Stimulated activated CD8-positive, alpha-beta memory T cell treated with anti-CD3 and anti-CD28 coated beads, Interleukin-15, amount 100 ng/mL, for 4 hours (primary cell): Measurements from ENCODE around the gene ICAM1.
"Not testable (repeated sequence)": the region's sequence is repeated elsewhere in the genome, so short reads cannot be mapped to it uniquely, and the experiment has no call there.

Experiments used
- DNase-seq, 2 donors: peaks; one replicate each; pipeline ENCODE4 v3.0.0-alpha.2; 2020; ENCODE audit warnings: low read depth in 2 of 2

The ICAM1 gene, protein sequence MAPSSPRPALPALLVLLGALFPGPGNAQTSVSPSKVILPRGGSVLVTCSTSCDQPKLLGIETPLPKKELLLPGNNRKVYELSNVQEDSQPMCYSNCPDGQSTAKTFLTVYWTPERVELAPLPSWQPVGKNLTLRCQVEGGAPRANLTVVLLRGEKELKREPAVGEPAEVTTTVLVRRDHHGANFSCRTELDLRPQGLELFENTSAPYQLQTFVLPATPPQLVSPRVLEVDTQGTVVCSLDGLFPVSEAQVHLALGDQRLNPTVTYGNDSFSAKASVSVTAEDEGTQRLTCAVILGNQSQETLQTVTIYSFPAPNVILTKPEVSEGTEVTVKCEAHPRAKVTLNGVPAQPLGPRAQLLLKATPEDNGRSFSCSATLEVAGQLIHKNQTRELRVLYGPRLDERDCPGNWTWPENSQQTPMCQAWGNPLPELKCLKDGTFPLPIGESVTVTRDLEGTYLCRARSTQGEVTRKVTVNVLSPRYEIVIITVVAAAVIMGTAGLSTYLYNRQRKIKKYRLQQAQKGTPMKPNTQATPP

DNA sequence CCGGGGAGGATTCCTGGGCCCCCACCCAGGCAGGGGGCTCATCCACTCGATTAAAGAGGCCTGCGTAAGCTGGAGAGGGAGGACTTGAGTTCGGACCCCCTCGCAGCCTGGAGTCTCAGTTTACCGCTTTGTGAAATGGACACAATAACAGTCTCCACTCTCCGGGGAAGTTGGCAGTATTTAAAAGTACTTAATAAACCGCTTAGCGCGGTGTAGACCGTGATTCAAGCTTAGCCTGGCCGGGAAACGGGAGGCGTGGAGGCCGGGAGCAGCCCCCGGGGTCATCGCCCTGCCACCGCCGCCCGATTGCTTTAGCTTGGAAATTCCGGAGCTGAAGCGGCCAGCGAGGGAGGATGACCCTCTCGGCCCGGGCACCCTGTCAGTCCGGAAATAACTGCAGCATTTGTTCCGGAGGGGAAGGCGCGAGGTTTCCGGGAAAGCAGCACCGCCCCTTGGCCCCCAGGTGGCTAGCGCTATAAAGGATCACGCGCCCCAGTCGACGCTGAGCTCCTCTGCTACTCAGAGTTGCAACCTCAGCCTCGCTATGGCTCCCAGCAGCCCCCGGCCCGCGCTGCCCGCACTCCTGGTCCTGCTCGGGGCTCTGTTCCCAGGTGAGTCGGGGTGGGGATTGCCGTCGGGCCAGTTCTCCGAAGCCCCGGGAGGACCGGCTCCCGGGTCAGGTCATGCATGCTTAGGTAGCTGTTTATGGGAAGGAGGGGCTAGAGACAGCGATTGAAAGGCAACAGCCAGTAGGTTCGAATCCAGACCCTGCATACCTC lies at the start of gene ICAM1:
Gene ICAM1 (plus strand): TSS at position 505 of the 779 bp plus-strand sequence. CDS start 40 bp downstream, at position 545.
- DNase-seq = peak; percentile 58 to 68

DNA sequence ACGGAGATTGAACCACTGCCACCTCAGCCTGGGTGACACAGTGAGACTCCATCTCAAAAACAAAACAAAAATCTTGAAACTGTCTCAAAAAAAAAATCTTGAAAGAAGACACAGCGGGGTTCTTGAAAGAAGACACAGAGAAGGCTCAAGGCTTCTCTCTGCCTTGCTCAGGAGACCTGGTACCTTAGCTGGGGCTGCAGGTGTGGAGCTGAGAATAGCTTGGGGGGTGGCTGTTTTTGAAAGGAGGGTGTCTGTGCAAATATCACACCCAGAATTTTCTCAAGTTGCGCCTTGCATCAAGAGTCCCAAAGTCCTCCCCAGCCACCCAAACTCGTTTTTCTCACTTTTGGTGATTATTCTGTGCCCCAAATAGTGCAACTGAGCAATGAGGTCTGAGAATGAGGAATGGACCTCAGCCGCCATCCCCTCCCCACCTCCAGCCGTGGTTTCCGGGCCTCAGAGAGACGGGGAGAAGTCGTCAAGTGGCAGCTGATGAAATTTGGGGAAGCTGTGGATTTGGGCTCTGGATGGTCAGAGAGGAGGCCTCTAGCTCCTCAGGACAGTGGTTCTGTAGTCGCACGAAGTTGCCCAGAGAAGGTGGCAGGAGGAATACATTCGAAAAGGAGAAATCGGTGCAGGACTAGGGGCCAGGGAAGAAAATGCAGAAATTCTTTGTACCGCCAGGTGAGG lies 48.6 kb upstream of the ICAM1 start:
- DNase-seq = no peak

DNA sequence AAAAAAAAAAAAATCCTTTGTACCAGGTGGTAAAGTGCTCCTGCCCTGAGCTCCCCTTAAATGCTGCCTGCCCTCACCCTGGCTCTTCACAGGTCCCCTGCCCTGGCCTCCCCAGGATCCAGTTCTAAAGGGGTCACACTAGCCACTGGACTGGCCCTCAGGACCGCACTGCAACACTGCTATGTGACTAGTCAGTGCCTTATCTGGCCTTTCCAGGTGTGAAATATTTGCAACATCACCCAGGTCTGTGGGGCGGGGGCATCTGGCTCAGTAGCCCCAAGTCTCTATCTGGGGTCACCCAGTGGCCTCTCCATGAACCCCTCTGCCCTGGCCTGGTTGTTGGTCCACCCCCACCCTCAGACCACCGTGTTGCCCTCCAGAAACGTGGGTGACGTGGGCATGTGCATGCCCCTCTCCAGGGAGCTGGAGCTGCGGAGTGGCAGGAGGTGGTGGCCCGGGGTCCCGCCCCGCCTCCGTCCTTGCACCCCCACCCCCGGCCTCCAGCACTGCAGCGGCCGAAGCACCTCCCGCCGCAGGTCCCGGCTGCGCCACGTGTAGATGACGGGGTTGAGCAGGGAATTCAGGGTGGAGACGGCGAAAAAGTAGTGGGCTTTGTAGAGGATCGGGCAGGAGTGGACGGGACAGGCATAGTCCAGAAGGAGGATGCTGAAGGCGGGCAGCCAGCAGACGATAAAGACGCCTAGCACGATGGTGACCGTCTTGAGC lies 47.3 kb upstream of the ICAM1 start:
- no peak for DNase-seq

DNA sequence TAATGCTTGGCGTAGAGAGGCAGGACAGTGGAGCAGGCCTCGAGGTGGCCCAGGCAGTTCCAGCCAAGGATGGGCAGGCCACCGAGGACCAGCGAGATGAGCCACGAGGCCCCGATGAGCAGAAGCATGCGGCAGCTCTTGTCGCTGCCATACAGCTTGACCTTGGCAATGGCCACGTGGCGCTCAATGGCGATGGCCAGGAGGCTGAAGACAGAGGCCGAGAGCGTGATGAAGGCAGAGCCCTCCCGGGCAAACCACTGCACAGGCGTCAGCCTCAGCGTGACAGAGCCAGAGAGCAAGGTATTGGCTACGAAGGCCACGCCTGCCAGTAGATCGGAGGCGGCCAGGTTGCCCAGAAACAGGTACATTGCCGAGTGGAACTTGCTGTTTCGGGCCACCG lies 46.6 kb upstream of the ICAM1 start:
- DNase-seq = no peak

DNA sequence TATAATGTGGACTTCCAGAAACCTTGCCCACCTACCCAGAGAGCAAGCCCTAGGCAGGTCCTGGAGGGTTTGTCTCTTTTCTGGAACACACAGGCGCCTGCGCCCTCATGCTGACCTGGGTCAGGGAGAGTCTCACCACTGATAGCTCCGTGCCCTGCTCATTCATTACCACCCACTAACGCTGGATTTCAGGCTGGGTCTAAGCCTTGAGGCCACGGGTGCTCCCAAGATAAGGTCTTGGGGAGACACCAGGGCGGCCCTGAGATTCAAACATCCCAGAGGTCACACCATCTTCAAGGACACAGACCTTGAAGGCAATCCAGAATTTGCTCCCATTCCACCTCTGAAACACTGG lies 44.9 kb upstream of the ICAM1 start:
- DNase-seq = no peak

DNA sequence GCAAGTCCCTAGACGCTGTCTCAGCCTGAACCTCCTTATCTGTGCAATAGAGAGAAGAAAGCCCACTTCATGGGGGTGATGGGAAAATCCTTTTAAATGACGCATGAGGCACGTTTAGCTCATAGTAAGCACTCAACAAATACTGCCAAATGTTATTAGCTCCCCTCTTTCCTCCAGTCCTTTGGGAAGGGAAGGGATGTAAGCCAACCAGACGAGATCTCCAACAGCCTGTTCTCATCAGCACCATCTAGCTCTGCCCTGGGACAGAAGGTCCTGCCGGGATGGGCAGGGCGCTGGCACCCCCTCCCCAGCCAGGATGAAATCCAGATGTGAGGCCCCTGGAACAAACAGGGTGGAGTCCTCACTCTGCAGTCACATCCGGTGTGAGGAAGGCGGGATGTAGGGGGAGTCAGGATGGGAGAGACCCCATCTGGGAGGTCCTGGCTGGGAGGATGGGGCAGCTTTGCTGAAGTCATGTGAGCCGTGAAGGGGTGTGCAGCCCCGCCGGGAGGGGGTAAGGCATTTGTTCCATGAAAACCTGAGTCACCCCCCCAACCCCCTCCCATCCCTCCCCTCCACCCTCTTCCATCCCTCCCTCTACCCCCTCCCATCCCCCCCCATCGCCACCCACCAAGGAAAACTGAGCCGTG lies 44.4 kb upstream of the ICAM1 start:
- DNase-seq = no peak

DNA sequence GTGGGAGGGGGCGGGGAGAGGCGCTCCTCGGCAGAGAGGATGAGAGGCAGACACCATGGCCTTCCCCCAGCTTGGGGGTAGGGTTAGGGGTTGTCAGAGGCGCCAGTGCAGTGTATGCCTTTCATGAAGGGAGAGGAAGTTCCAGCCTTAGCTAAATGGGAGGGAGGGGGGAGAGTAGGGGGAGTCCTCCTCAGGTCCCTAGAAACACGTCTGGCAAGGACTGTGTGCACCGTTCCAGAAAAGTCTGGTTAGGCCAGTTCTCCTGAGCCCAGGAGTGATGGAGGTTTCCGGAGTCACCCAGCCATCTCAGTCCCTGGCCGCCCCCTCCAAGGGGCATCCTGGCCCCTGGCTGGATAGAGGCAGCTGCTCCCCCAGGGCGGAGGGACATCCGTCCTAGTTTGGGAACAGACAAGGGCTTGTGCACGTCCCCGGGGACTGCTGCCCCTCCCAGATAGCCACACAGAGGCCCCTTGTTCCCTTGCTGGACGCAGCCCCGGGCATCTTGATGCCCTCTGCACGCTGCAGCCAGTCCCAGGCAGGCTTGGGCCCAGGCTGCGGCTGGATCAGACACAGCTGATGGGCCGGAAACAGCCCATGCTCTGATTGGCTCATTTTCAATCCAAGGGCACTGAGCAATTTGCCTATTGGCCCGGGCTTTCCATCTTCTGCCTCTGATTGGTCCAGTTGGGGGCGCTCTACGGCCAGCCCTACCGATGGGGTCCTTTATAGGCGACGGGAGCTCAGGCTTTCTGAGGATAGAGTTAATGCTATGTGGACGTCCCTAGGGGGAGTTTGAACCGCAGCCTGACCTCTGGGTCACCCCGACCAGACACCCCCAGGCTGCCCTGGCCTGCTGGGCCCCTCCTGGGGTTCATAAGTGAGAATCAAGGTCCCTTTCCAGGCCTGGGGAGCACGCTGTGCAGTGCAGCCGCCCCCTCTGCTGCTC lies 43.6 kb upstream of the ICAM1 start:
- no peak for DNase-seq

DNA sequence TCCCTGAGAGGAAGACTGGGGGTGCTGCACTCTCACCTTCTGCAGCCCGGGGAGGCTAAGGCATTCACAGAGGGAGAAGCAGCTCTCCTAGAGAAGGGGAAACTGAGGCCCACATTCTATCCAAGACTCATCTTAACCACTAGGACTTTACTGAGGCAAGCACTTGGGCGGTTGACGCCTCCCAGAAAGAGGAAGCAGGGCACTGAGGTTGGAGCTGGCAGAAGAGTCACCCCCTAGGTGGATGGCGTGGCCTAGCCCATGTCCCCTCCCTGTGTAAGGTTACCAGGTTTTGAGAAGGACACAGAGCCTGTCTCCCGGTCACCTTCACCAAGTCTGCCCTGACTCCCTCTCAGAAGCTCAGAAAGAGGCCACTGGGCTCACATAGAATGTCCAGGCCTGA lies 42.5 kb upstream of the ICAM1 start:
- no peak for DNase-seq

DNA sequence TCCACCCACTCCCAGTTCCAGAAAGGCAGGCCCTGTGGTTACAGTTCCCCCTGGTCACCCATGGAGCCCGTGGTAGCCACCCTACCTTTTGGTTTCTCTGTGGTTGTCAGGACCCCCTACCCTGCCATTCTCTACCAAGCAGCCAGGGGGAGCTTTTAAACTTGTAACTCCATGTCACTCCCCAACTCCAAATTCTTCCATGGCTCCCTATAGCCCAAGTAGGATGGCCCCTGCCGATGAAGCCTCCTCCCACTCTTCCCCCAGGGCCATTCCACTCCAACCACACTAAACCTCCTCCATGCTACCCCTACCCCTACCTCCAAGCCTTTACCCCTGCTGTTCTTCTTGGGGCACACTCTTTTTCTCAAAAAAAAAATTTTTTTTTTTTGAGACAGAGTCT lies 42.0 kb upstream of the ICAM1 start:
- no peak for DNase-seq

DNA sequence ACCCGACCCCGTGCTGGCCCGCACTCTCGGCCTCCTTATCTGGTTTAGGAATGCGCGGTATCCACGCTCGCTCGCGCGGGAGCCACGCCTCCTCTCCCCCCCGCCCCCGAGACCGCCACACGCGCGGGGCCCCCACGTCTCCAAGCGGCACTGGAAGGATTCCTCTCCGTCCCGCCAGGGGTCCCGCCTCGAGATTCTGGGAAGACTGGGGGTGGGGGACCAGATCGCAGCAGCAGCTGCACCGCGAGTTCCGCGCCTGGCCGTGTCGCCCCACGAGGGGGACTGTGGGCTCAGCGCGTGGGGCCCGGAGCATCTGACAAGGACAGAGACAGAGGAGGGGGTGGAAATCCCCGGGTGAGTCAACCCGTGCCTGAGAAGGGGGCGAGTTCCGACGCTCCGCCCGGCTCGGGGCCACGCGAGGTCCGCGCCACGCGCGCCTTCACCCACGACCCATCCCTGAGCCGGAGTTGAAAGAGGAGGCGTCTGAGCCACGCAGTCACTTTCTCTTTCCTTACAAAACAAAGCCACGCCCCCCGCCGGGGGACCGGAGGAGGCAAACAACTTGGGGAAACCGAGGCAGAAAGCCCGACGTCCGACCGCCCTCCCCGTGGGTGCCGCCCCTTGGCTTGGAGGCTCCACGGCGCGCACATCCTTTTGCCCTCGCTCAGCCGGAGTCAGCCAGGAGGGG lies 40.6 kb upstream of the ICAM1 start:
- DNase-seq = peak; percentile 70 to 71

DNA sequence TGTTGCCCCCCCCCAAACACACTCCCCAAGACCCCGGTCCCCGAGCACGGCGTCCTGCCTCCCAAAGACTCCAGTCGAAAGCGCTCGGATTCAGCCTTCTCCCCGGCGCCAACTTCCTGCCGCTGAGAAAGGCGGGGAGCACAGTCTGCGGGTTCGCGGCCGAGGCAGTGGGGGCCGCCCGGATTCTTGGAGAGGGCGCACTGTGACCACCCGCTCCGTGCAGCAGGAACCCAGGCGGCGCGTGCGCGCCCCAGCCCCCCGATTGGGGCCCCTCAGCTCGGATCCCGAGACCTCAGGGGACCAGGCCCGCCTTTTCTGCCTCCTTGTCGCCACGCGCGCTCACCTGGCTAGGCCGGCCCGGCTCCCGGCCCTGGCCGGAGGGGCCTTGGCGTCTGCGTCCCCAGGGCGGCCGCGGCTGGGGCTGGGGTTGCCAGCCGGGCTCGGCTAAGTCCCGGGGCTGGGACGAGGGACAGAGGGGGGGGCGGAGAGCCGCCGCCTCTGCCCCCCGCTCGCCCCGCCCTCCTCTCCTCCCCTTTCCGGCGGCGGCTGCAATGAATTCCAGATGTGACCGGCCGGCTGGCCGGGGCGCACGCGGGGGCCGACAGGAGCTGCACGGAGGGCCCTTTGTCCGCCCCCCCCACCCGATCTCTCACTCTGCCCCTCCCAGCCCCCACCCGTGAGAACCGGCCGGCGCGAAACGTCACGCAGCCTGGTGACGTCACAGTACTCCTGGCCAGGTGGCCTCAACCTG lies 39.9 kb upstream of the ICAM1 start, which contains the start of gene S1PR2:
Gene S1PR2 (minus strand): TSS at position 471 of the 751 bp plus-strand sequence. CDS start 6,426 bp downstream, outside the sequence.
- DNase-seq = peak; percentile 42 to 47

DNA sequence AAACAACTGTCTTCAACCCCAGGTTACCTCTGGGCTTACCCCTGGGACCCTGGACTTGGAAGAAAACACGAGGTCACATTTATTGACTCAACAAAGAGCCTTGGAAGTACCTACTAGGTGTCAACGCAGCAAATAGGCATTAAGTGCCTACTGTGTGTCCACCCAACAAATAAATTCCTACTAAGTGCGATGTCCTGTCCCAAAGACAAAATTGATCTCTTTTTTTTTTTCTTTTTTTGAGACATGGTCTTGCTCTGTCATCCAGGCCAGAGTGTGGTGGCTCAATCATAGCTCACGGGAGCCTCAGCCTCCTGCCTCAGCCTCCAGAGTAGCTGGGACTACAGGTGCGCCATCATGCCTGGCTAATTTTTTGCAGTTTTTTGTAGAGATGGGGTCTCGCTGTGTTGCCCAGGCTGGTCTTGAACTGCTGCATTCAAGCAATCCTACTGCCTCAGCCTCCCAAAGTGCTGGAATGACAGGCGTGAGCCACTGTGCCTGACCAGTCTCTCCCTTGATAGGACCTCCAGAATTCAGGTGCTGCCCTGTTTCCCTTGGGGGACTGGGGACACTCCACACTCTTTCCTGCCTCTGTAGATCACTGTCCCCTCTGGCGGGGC lies 39.2 kb upstream of the ICAM1 start:
- no peak for DNase-seq

DNA sequence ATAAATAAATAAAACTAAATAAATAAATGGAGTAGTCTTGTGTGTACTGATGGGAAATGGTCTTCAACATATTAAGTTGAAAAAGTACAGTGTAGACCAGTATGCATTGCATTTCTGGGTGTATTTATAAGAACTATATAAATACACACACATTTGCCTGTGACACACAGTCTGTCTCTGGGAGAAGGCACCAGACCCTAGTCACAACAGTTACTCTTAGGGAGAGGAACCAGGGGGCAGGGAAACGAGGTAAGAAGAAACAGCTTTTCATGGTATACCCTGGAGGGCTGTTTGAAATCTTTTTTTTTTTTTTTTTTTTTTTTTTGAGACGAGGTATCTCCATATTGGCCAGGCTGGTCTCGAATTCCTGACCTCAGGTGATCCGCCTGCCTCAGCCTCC lies 37.0 kb upstream of the ICAM1 start:
- no peak for DNase-seq

DNA sequence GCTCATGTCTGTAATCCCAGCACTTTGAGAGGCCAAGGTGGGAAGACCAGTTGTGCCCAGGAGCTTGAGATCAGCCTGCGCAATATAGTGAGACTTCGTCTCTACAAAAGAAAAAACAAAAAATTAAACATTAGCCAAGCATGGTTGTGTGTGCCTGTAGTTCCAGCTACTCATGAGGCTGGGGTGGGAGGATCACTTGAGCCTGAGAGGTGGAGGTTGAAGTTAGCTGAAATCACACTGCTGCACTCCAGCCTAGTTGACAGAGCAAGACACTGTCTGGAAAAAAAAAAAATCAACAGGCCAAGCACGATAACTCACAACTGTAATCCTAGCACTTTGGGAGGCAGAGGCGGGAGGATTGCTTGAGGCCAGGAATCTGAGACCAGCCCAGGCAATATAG lies 35.9 kb upstream of the ICAM1 start:
- no peak for DNase-seq

DNA sequence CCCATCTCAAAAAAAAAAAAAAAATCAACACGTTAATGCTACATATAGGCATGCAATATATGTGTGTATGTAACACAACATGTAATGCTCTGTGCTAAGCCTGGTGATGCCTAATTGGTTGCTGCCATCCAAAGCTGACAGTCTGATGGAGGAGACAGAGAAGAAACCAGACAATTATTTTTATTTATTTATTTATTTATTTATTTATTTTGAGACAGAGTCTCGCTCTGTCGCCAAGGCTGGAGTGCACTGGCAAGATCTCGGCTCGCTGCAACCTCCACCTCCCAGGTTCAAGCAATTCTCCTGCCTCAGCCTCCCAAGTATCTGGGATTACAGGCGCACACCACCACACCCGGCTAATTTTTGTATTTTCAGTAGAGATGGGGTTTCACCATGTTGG lies 35.5 kb upstream of the ICAM1 start:
- not testable (repeated sequence) for DNase-seq

DNA sequence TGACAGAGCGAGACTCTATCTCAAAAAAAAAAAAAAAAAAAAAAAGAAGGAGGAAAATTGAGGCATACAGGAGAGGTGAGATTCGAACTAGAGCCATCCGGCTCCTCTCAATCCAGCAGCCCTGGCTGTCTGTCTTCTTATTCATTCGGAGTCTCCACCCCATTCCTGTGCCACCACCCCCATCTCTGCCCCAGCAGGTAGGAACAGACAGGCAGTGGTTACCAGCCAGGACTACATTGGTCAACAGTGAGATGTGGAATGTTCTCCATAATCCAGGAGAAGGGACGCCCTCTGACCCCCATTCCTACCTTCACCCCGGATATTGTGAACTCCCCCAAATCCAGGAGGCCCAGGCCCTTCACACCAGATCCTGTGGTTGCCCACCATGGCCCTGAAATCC lies 33.2 kb upstream of the ICAM1 start:
- no peak for DNase-seq

DNA sequence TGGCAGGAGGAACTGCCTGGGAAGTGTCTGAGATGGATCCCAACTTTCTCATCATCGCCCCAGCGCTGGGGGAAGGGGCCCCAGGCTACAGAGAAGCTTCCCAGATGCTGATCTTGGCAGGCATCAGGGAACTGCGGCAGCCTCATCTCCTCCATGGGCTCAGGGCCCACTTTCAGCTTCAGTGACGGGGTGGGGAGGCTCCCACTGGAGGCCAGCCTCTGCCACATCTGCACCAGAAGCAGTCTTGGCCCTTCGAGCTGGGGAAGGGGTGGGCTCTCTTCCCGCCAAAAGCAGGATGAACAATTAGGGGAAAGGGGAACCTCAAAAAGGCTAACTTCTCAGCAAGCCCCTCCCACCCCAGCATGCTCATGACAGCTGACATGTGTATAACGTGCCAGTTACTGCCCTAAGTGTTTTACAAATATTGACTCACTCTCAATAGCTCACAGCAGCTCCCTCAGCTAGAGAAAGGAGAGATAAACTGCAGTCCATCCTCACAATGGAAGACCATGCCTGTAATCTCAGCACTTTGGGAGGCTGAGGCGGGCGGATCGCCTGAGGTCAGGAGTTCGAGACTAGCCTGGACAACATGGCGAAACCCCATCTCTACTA lies 32.6 kb upstream of the ICAM1 start:
- DNase-seq = no peak
